ENCODE results near the gene SYT17.
"Not testable (repeated sequence)": the region's sequence is repeated elsewhere in the genome, so short reads cannot be mapped to it uniquely, and the experiment has no call there.

Gene SYT17

DNA sequence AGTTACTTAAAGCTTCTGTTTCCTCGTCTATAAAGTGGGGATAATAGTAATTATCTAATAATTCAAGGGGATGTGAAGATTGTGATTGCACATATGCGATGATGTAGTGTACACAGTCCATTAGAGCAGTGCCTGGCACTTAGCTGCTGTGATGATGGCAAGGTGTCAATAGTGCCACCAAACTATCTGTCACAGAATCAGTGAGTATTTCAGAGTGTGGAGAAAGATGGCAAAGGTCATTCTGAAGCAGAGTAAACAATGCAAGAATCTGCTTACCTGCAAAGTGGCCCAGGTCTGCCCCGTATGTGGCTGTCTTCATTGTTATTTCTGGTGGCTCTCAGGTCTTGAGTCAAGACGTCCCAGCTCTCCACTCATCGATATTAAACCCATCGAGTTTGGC, 15.1 kb downstream of the SYT17 start:
- Histone ChIP-seq H3K4me3 (ENCODE audit: low read length) (no peak overlapping the region), H3K27ac (ENCODE audit: low read length) (no peak overlapping the region), H3K4me1 (ENCODE audit: low read length) (peaks cover 12% of the 10 kb centered on the region), H3K27me3 (ENCODE audit: low read depth, low read length) (no peaks in the 10 kb centered on the region), H2AFZ (ENCODE audit: low read depth, low read length) (no peak overlapping the region), H3K9me3 (ENCODE audit: insufficient read depth, low read length) (no peaks in the 10 kb centered on the region), H4K20me1 (ENCODE audit: insufficient read depth, low read length) (no peaks in the 10 kb centered on the region), H3K79me2 (ENCODE audit: low read length) (no peaks in the 10 kb centered on the region), H3K36me3 (replicated peaks; ENCODE audit: low read depth, low read length) (no peaks in the 10 kb centered on the region), H3K9ac (ENCODE audit: low read length) (no peak overlapping the region), H3K4me2 (ENCODE audit: low read length) (no peak overlapping the region)
- TF ChIP-seq EZH2phosphoT487 (IDR thresholded peaks at IDR 0.05; ENCODE audit: low read depth): no peak
- TF ChIP-seq, protein P1, sequence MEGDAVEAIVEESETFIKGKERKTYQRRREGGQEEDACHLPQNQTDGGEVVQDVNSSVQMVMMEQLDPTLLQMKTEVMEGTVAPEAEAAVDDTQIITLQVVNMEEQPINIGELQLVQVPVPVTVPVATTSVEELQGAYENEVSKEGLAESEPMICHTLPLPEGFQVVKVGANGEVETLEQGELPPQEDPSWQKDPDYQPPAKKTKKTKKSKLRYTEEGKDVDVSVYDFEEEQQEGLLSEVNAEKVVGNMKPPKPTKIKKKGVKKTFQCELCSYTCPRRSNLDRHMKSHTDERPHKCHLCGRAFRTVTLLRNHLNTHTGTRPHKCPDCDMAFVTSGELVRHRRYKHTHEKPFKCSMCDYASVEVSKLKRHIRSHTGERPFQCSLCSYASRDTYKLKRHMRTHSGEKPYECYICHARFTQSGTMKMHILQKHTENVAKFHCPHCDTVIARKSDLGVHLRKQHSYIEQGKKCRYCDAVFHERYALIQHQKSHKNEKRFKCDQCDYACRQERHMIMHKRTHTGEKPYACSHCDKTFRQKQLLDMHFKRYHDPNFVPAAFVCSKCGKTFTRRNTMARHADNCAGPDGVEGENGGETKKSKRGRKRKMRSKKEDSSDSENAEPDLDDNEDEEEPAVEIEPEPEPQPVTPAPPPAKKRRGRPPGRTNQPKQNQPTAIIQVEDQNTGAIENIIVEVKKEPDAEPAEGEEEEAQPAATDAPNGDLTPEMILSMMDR (IDR thresholded peaks at IDR 0.05; ENCODE audit: low read depth, low read length): no peak

DNA sequence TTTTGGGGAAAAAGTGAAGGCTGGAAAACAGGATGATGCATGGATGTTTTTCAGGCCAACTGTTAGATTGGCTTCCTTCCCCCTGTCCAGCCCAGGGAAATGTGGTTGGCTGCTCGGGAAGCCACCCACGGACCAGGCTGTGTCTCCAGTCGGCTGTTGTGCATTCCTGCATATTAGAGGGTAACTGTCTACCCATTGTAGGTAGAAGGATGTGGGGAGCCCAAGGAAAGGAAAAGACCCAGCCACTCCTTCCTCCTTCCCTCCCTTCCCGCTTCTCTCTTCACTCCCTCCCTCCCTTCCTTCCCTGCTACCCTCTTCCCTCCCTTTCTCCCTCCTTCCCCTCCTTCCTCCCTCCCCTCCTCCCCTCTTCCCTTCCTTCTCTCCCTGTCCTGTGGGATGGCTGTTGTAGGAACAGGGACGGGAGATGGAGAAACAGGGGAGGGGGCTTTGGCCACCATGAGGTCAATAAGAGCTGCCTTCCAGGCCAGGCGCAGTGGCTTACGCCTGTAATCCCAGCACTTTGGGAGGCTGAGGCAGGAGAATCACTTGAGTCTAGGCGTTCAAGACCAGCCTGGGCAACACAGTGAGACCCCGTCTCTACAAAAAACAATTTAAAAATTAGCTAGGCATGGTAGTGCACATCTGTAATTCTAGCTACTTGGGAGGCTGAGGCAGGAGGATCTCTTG, 16.9 kb downstream of the SYT17 start:
- Histone ChIP-seq H3K4me2 (ENCODE audit: low read length) (no peak overlapping the region), H3K27me3 (ENCODE audit: low read depth, low read length) (no peaks in the 10 kb centered on the region), H3K4me1 (ENCODE audit: low read length) (peaks cover 4% of the 10 kb centered on the region), H3K36me3 (replicated peaks; ENCODE audit: low read depth, low read length) (no peaks in the 10 kb centered on the region), H3K27ac (ENCODE audit: low read length) (no peak overlapping the region), H4K20me1 (ENCODE audit: insufficient read depth, low read length) (no peaks in the 10 kb centered on the region), H3K4me3 (ENCODE audit: low read length) (no peak overlapping the region), H3K9me3 (ENCODE audit: insufficient read depth, low read length) (no peaks in the 10 kb centered on the region), H3K9ac (ENCODE audit: low read length) (no peak overlapping the region), H3K79me2 (ENCODE audit: low read length) (no peaks in the 10 kb centered on the region), H2AFZ (ENCODE audit: low read depth, low read length) (no peak overlapping the region)
- TF ChIP-seq, protein P1 (IDR thresholded peaks at IDR 0.05; ENCODE audit: low read depth, low read length): no peak
- no peak for TF ChIP-seq EZH2phosphoT487 (IDR thresholded peaks at IDR 0.05; ENCODE audit: low read depth)

DNA sequence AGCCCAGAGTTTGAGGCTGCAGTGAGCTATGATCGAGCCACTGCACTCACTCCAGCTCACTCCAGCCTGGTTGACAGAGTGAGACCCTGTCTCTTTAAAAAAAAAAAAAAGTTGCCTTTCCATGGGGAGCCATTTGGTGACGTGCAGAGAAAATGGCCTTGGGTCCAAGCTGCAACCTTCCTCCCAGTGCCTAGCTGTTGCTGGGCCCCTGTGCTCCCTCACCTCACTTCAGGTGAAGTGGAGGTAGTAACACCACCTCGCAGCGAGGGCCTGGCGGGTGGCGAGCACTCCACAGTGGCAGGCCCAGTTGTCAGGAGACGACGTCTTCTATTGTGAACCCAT, 17.4 kb downstream of the SYT17 start:
- H3K4me1 ChIP-seq (ENCODE audit: low read length): no peaks in the 10 kb centered on the region
- TF ChIP-seq, protein P1 (IDR thresholded peaks at IDR 0.05; ENCODE audit: low read depth, low read length): no peak
- TF ChIP-seq EZH2phosphoT487 (IDR thresholded peaks at IDR 0.05; ENCODE audit: low read depth): no peak
- H3K9ac ChIP-seq (ENCODE audit: low read length): no peak overlapping the region
- H4K20me1 ChIP-seq (ENCODE audit: insufficient read depth, low read length): no peaks in the 10 kb centered on the region
- H3K4me3 ChIP-seq (ENCODE audit: low read length): no peak overlapping the region
- H3K79me2 ChIP-seq (ENCODE audit: low read length): no peaks in the 10 kb centered on the region
- H2AFZ ChIP-seq (ENCODE audit: low read depth, low read length): no peak overlapping the region
- H3K27me3 ChIP-seq (ENCODE audit: low read depth, low read length): no peaks in the 10 kb centered on the region
- H3K4me2 ChIP-seq (ENCODE audit: low read length): no peak overlapping the region
- no peaks in the 10 kb centered on the region for H3K9me3 ChIP-seq (ENCODE audit: insufficient read depth, low read length)
- no peak overlapping the region for H3K27ac ChIP-seq (ENCODE audit: low read length)
- H3K36me3 ChIP-seq (replicated peaks; ENCODE audit: low read depth, low read length): no peaks in the 10 kb centered on the region

DNA sequence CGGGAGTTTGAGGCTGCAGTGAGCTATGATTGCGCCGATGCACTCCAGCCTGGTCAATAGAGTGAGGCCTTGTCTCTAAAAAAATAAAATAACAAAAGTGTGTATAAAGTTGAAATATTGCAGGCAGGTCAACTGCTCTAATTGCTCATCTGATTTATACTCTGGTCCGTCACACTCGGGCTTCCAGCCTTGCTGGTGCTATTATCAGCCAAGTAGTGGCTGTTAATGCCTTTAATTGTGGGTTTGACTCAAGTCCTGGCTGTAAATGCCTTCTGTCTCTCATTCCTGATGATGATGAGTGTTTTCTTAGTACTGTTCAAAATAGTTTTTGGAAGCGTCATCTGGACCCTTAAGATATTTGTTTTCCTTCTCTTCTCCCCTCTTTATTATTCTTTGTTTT, 18.4 kb downstream of the SYT17 start:
- H3K27ac ChIP-seq (ENCODE audit: low read length): no peak overlapping the region
- no peaks in the 10 kb centered on the region for H3K36me3 ChIP-seq (replicated peaks; ENCODE audit: low read depth, low read length)
- no peak for TF ChIP-seq EZH2phosphoT487 (IDR thresholded peaks at IDR 0.05; ENCODE audit: low read depth)
- TF ChIP-seq, protein P1 (IDR thresholded peaks at IDR 0.05; ENCODE audit: low read depth, low read length): no peak
- no peak overlapping the region for H3K4me2 ChIP-seq (ENCODE audit: low read length)
- no peak overlapping the region for H3K9ac ChIP-seq (ENCODE audit: low read length)
- no peak overlapping the region for H2AFZ ChIP-seq (ENCODE audit: low read depth, low read length)
- H3K79me2 ChIP-seq (ENCODE audit: low read length): no peaks in the 10 kb centered on the region
- H3K27me3 ChIP-seq (ENCODE audit: low read depth, low read length): no peaks in the 10 kb centered on the region
- no peaks in the 10 kb centered on the region for H4K20me1 ChIP-seq (ENCODE audit: insufficient read depth, low read length)
- no peak overlapping the region for H3K4me3 ChIP-seq (ENCODE audit: low read length)
- no peaks in the 10 kb centered on the region for H3K9me3 ChIP-seq (ENCODE audit: insufficient read depth, low read length)
- H3K4me1 ChIP-seq (ENCODE audit: low read length): no peaks in the 10 kb centered on the region

DNA sequence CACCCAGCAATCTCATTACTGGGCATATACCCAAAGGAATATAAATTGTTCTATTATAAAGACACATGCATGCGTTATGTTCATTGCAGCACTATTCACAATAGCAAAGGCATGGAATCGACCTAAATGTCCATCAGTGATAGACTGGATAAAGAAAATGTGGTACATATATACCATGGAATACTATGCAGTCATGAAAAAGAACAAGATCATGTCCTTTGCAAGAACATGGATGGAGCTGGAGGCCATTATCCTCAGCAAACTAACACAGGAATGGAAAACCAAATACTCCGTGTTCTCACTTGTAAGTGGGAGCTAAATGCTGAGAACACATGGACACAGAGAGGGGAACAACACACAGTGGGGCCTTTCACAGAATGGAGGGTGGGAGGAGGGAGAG, 19.9 kb downstream of the SYT17 start:
- H3K27me3 ChIP-seq (ENCODE audit: low read depth, low read length); H3K79me2 ChIP-seq (ENCODE audit: low read length); H3K4me2 ChIP-seq (ENCODE audit: low read length); H2AFZ ChIP-seq (ENCODE audit: low read depth, low read length); H4K20me1 ChIP-seq (ENCODE audit: insufficient read depth, low read length); H3K36me3 ChIP-seq (replicated peaks; ENCODE audit: low read depth, low read length); H3K4me3 ChIP-seq (ENCODE audit: low read length); H3K4me1 ChIP-seq (ENCODE audit: low read length); H3K27ac ChIP-seq (ENCODE audit: low read length); H3K9me3 ChIP-seq (ENCODE audit: insufficient read depth, low read length); H3K9ac ChIP-seq (ENCODE audit: low read length): not testable (repeated sequence)

All from OCI-LY3 (cell line).